A673 (cell line): ENCODE results near the gene PXDN.

Experiments used
- CTCF ChIP-seq: fragments of 300-800, 200-600 bp; sonication (generic); conservative IDR thresholded peaks from 2 replicates; pipeline ENCODE4 v1.5.1; 2017; ENCODE audit warnings: low read depth, mild to moderate bottlenecking, antibody characterized with exemption, low read length, moderate library complexity, mixed read lengths
- EZH2 ChIP-seq: fragments of 200-600 bp; sonication (generic); IDR thresholded peaks from 2 replicates; pipeline ENCODE4 v1.6.1; 2017; ENCODE audit warnings: borderline replicate concordance, low read depth, mild to moderate bottlenecking, mixed read lengths, antibody characterized with exemption, low read length; ENCODE audit not compliant: poor library complexity, severe bottlenecking

- TF ChIP-seq CTCF (no peak), EZH2 (no peak)
Measured at GRCh38 chr2:1675633-1676032, 68.7 kb downstream of the PXDN start.
